H1 (cell line): Measurements from ENCODE around the gene SH3PXD2A. TPM values are rescaled to one million over a fixed set of nuclear protein-coding genes. Genes with fewer than 3 reads are reported as not detected.

Experiments used
- CTCF ChIA-PET: fragments of 300-600 bp; sonication (Branson Sonifier 250); formaldehyde crosslinking; loops from one replicate; lab custom pipeline; 2021; ENCODE audit not compliant: partially characterized antibody; lab: Charles Lee
- POLR2A ChIA-PET: fragments of 300-600 bp; sonication (Branson Sonifier 250); formaldehyde crosslinking; loops from one replicate; lab custom pipeline; 2021; ENCODE audit warnings: inconsistent platforms; ENCODE audit not compliant: partially characterized antibody; lab: Charles Lee
- DNase-seq, 2 experiments: peaks; one replicate each; pipeline versions ENCODE4 v3.0.0 to v3.0.0-alpha.2; 2010 to 2022; ENCODE audit warnings: low spot score in 2 of 2, low read depth in 1 of 2, mixed read lengths in 1 of 2
- FAIRE-seq: peaks from 2 replicates; lab custom pipeline; 2011; peaks lifted over from hg19 to GRCh38; lab: Jason Lieb, UNC
- H2AFZ ChIP-seq: 2 replicates; pipeline ENCODE4 v1.8.1; 2012; ENCODE audit warnings: low read length, inconsistent platforms
- H2AK5ac ChIP-seq: 2 replicates; pipeline ENCODE4 v1.6.1; 2013; ENCODE audit warnings: low read depth, low read length
- H2BK120ac ChIP-seq: replicated peaks from 2 replicates; pipeline ENCODE3; 2013; ENCODE audit warnings: low read depth, low read length, inconsistent platforms
- H2BK12ac ChIP-seq: 2 replicates; pipeline ENCODE4 v1.6.1; 2013; ENCODE audit warnings: low read depth, low read length
- H2BK15ac ChIP-seq: 2 replicates; pipeline ENCODE4 v1.6.1; 2013; ENCODE audit warnings: low read length
- H2BK20ac ChIP-seq: 2 replicates; pipeline ENCODE4 v1.6.1; 2013; ENCODE audit warnings: low read length
- H2BK5ac ChIP-seq: 2 replicates; pipeline ENCODE4 v1.6.1; 2013; ENCODE audit warnings: low read depth, low read length
- H3K14ac ChIP-seq: 2 replicates; pipeline ENCODE4 v1.6.1; 2013; ENCODE audit warnings: inconsistent platforms; ENCODE audit not compliant: insufficient read length
- H3K18ac ChIP-seq: 2 replicates; pipeline ENCODE4 v1.6.1; 2013; ENCODE audit warnings: low read length; ENCODE audit errors: extremely low read depth
- H3K23ac ChIP-seq: 2 replicates; pipeline ENCODE4 v1.6.1; 2013; ENCODE audit warnings: inconsistent platforms; ENCODE audit not compliant: insufficient read length
- H3K23me2 ChIP-seq: 2 replicates; pipeline ENCODE4 v1.6.1; 2013; ENCODE audit warnings: low read depth, low read length
- H3K27ac ChIP-seq: 2 replicates; pipeline ENCODE4 v1.6.1; 2011; ENCODE audit warnings: low read depth, low read length, inconsistent platforms
- H3K27me3 ChIP-seq, 4 experiments: replicated peaks in 1 of 4; 1 replicate in 1 of 4; 2 replicates in 3 of 4; pipeline versions ENCODE4 v1.6.1 to v1.8.1; 2011 to 2013; ENCODE audit warnings: low read length in 3 of 4, mild to moderate bottlenecking in 3 of 4, inconsistent platforms in 2 of 4, mixed read lengths in 2 of 4, moderate library complexity in 1 of 4; ENCODE audit not compliant: control insufficient read depth in 3 of 4, insufficient read depth in 3 of 4; ENCODE audit errors: extremely low read depth in 1 of 4
- H3K36me3 ChIP-seq, 4 experiments: 2 replicates each; pipeline versions ENCODE4 v1.6.1 to v1.8.1; 2011 to 2013; ENCODE audit warnings: mild to moderate bottlenecking in 4 of 4, low read length in 3 of 4, moderate library complexity in 2 of 4, control low read depth in 1 of 4, inconsistent platforms in 1 of 4; ENCODE audit not compliant: insufficient read depth in 4 of 4, control insufficient read depth in 2 of 4
- H3K4ac ChIP-seq: replicated peaks from 2 replicates; pipeline ENCODE3; 2013; ENCODE audit warnings: low read length, low read depth, mixed read lengths, inconsistent platforms; ENCODE audit not compliant: insufficient read length
- H3K4me1 ChIP-seq, 4 experiments: replicated peaks in 1 of 4; 1 replicate in 1 of 4; 2 replicates in 3 of 4; pipeline versions ENCODE4 v1.6.1 to v1.8.1; 2011 to 2013; ENCODE audit warnings: low read length in 3 of 4, inconsistent platforms in 2 of 4, mixed read lengths in 1 of 4; ENCODE audit not compliant: insufficient read depth in 4 of 4, control insufficient read depth in 3 of 4
- H3K4me2 ChIP-seq, 2 experiments: 2 replicates each; pipeline versions ENCODE4 v1.6.1 to v1.8.1; 2011 to 2013; ENCODE audit warnings: low read depth in 2 of 2, low read length in 2 of 2, control low read depth in 1 of 2, inconsistent platforms in 1 of 2, mild to moderate bottlenecking in 1 of 2; ENCODE audit not compliant: insufficient read depth in 1 of 2
- H3K4me3 ChIP-seq, 4 experiments: fragments of 200-600, 300-600 bp in 1 of 4; sonication (generic), shearing (Covaris generic), sonication (Bioruptor Twin) in 1 of 4; 2 replicates each; pipeline versions ENCODE4 v1.5.1 to v1.8.1; 2011 to 2016; ENCODE audit warnings: low read length in 4 of 4, low read depth in 3 of 4, control low read depth in 2 of 4, inconsistent platforms in 2 of 4, mild to moderate bottlenecking in 2 of 4, mixed read lengths in 1 of 4, moderate library complexity in 1 of 4; ENCODE audit not compliant: insufficient read depth in 2 of 4; ENCODE audit errors: extremely low read depth in 1 of 4
- H3K56ac ChIP-seq: replicated peaks from 2 replicates; pipeline ENCODE3; 2013; ENCODE audit warnings: low read depth, mild to moderate bottlenecking, mixed read lengths, low read length, inconsistent platforms; ENCODE audit not compliant: insufficient read length
- H3K79me1 ChIP-seq: 2 replicates; pipeline ENCODE4 v1.6.1; 2013; ENCODE audit warnings: low read depth, low read length, control low read depth
- H3K79me2 ChIP-seq, 2 experiments: 2 replicates each; pipeline versions ENCODE4 v1.6.1 to v1.8.1; 2012 to 2013; ENCODE audit warnings: low read length in 2 of 2, mild to moderate bottlenecking in 2 of 2, inconsistent platforms in 1 of 2; ENCODE audit not compliant: insufficient read depth in 2 of 2, control insufficient read depth in 1 of 2
- H3K9ac ChIP-seq, 4 experiments: replicated peaks in 1 of 4; 1 replicate in 1 of 4; 2 replicates in 3 of 4; pipeline versions ENCODE4 v1.6.1 to v1.8.1; 2011 to 2013; ENCODE audit warnings: low read depth in 3 of 4, low read length in 3 of 4, control low read depth in 2 of 4, mild to moderate bottlenecking in 2 of 4, moderate library complexity in 2 of 4, inconsistent platforms in 1 of 4; ENCODE audit errors: extremely low read depth in 1 of 4
- H3K9me3 ChIP-seq, 2 experiments: 2 replicates each; pipeline versions ENCODE4 v1.6.1 to v1.8.1; 2012 to 2013; ENCODE audit warnings: mild to moderate bottlenecking in 2 of 2, moderate library complexity in 2 of 2, control low read depth in 1 of 2, inconsistent platforms in 1 of 2, low read depth in 1 of 2, low read length in 1 of 2, mixed read lengths in 1 of 2; ENCODE audit not compliant: insufficient read depth in 2 of 2
- H4K20me1 ChIP-seq, 2 experiments: replicated peaks in 1 of 2; 2 replicates each; pipeline versions ENCODE3 to v1.8.1; 2011 to 2013; ENCODE audit warnings: inconsistent platforms in 2 of 2, low read length in 2 of 2, mild to moderate bottlenecking in 1 of 2; ENCODE audit not compliant: insufficient read depth in 2 of 2, control insufficient read depth in 1 of 2
- H4K5ac ChIP-seq: 2 replicates; pipeline ENCODE4 v1.6.1; 2013; ENCODE audit warnings: low read length, low read depth, mixed read lengths, inconsistent platforms; ENCODE audit not compliant: insufficient read length
- H4K8ac ChIP-seq: 2 replicates; pipeline ENCODE4 v1.8.0; 2013; ENCODE audit warnings: mild to moderate bottlenecking, moderate library complexity, low read length, inconsistent platforms; ENCODE audit not compliant: insufficient read depth; ENCODE audit errors: extremely low read depth
- H4K91ac ChIP-seq: replicated peaks from 2 replicates; pipeline ENCODE3; 2013; ENCODE audit warnings: low read length, mixed read lengths, inconsistent platforms; ENCODE audit not compliant: insufficient read length
- ASH2L ChIP-seq: fragments of 200-600, 300-600 bp; sonication (generic); IDR thresholded peaks from one replicate; pipeline ENCODE4 v1.7.1; 2017; ENCODE audit warnings: low read length
- EGR1 ChIP-seq: IDR thresholded peaks from 2 replicates; pipeline ENCODE4 v1.6.1; 2011; ENCODE audit warnings: low read depth, low read length, borderline replicate concordance
- MAFK ChIP-seq: IDR thresholded peaks from 2 replicates; pipeline ENCODE4 v1.6.1; 2012; ENCODE audit warnings: low read depth, mild to moderate bottlenecking, improper control_type of control experiment, low read length
- PHF8 ChIP-seq: fragments of 200-600 bp; sonication (generic); conservative IDR thresholded peaks from 2 replicates; pipeline ENCODE4 v1.7.1; 2012; ENCODE audit warnings: low read depth, mild to moderate bottlenecking, inconsistent platforms, low read length, moderate library complexity
- POLR2AphosphoS5 ChIP-seq: IDR thresholded peaks from 2 replicates; pipeline ENCODE4 v1.6.1; 2011; ENCODE audit warnings: low read depth, low read length
- SAP30 ChIP-seq: fragments of 300-600 bp; sonication (generic); IDR thresholded peaks from 2 replicates; pipeline ENCODE4 v1.7.1; 2012; ENCODE audit warnings: low read length, moderate library complexity, mild to moderate bottlenecking, inconsistent platforms; ENCODE audit not compliant: insufficient read depth, insufficient replicate concordance
- SIN3A ChIP-seq, 2 experiments: IDR thresholded peaks in 1 of 2; conservative IDR thresholded peaks in 1 of 2; 2 replicates each; pipeline ENCODE4 v1.6.1; 2011 to 2012; ENCODE audit warnings: low read length in 2 of 2, improper control_type of control experiment in 1 of 2, low read depth in 1 of 2, mild to moderate bottlenecking in 1 of 2
- SP2 ChIP-seq: IDR thresholded peaks from 2 replicates; pipeline ENCODE4 v1.6.1; 2012; ENCODE audit warnings: mild to moderate bottlenecking, low read length, inconsistent platforms
- TAF1 ChIP-seq: IDR thresholded peaks from 2 replicates; pipeline ENCODE4 v1.6.1; 2011; ENCODE audit warnings: mild to moderate bottlenecking, low read depth, low read length
- TEAD4 ChIP-seq: IDR thresholded peaks from 2 replicates; pipeline ENCODE4 v1.6.1; 2012; ENCODE audit warnings: low read depth, low read length, inconsistent platforms, mixed read lengths
- WGBS, 2 experiments: shearing (Covaris generic) in 1 of 2; methylation state at CpG; one replicate each; pipeline versions ENCODE4 v1.1.6 to v1.1.7; 2013 to 2015; ENCODE audit warnings: low lambda C conversion rate in 2 of 2, mixed read lengths in 2 of 2, inconsistent platforms in 1 of 2, low coverage in 1 of 2, missing lambda C conversion rate in 1 of 2; ENCODE audit not compliant: insufficient replicate concordance in 2 of 2, insufficient coverage in 1 of 2, insufficient read length in 1 of 2; ENCODE audit errors: extremely low coverage in 1 of 2, missing lambda C conversion rate in 1 of 2; 5-methylcytosine and 5-hydroxymethylcytosine counted together
- polyA plus RNA-seq, 7 experiments: library from polyadenylated mRNA; depleted of rRNA in 3 of 7; stranded (reverse) in 5 of 7; unstranded in 2 of 7; fragments of >200 nt in 5 of 7; fragments of 200-250 nt in 2 of 7; gene quantifications; 1 replicate in 5 of 7; 2 replicates in 1 of 7; 4 replicates in 1 of 7; pipeline versions ENCODE4 v1.2.1 to v1.2.3, GENCODE V29; 2011 to 2013; ENCODE audit warnings: missing spikeins in 2 of 7, mixed read lengths in 2 of 7
- total RNA-seq: library from RNA; stranded (reverse); fragmentation: NEBNext Ultra II Directional; extraction: Animal tissue kit (Norgen Biotek cat#: 25700); gene quantifications from 2 replicates; pipeline ENCODE4 v1.2.1, GENCODE V29; 2021

The SH3PXD2A gene
- total and polyA plus RNA-seq, 2 of the 8 experiments (the other 6 are each of a cell fraction or from before 2014, with no cell fraction given): 5.4 to 16.3 TPM

- Histone ChIP-seq H4K20me1 (no peaks in the 10 kb centered on the region), H3K23me2 (peaks cover 5% of the 10 kb centered on the region; the same call in 1 of the 2 replicates), H3K79me1 (no peaks in the 10 kb centered on the region), H2AK5ac (no peak overlapping the region), H2BK15ac (peak overlapping the region; percentile 95; the same call in 1 of the 2 replicates), H4K8ac (peak overlapping the region; percentile 41; the same call in 1 of the 2 replicates), H3K23ac (no peak overlapping the region), H3K36me3 (no peaks in the 10 kb centered on the region), H3K4ac (no peak overlapping the region), H2AFZ (peak overlapping the region; percentile 6; the same call in 1 of the 2 replicates), H3K9me3 (no peaks in the 10 kb centered on the region), H3K4me1 (peaks cover 0 to 11% (median 7%) of the 10 kb centered on the region in 4 experiments; a peak in 6 of 7 replicates), H2BK12ac (0 out of 2 replicates have a peak overlapping the region, but pooled peaks have one; percentile 27), H3K79me2 (no peaks in the 10 kb centered on the region), H3K14ac (no peak overlapping the region), H3K18ac (peak overlapping the region; percentile 93), H2BK120ac (no peak overlapping the region), H3K4me2 (peak overlapping the region; percentile 67 to 75), H3K9ac (peak overlapping the region in 3 of 4 experiments; percentile 17 to 67 (median 36); a peak in 3 of 7 replicates), H2BK20ac (no peak overlapping the region), H3K4me3 (peak overlapping the region; percentile 26 to 64 (median 59)), H2BK5ac (0 out of 2 replicates have a peak overlapping the region, but pooled peaks have one; percentile 81), H4K5ac (peak overlapping the region; percentile 37), H3K56ac (peak overlapping the region; percentile 40), H3K27ac (peak overlapping the region; percentile 16; the same call in 1 of the 2 replicates), H3K27me3 (no peaks in the 10 kb centered on the region), H4K91ac (peak overlapping the region; percentile 17)
- FAIRE-seq: no peak
- CTCF ChIA-PET: interaction anchor here (0.6 to 11.3 kb wide), 20 partner anchors 9 to 799 kb away, joined by 3 to 237 read pairs (median 4); partner anchors contain the start of gene SH3PXD2A
- POLR2A ChIA-PET: interaction anchor here (0.7 to 1.5 kb wide), 8 partner anchors 8 to 85 kb away, joined by 3 to 4 read pairs (median 3); no protein-coding TSS in a partner anchor
- WGBS, 2 experiments: 3% methylated on average over 28 of the region's 28 CpGs; no CpG with 5 or more reads in 1 of the 2 experiments
- DNase-seq: peak; percentile 57 to 82
- TF ChIP-seq PHF8 (peak; percentile 47; the same call in 1 of the 2 replicates), TAF1 (peak; percentile 50; the same call in 1 of the 2 replicates), MAFK (peak; percentile 25; the same call in 1 of the 2 replicates), ASH2L (peak; percentile 39), TEAD4 (no peak), SIN3A (conservative IDR thresholded peaks at IDR 0.05 in 1 of 2, IDR thresholded peaks at IDR 0.05 in 1 of 2; ENCODE audit: low read depth in 1 of 2, low read length in 2 of 2) (peak in 1 of 2 experiments; percentile 28; a peak in 1 of 4 replicates), POLR2AphosphoS5 (0 out of 2 replicates have a peak, but pooled peaks have one; percentile 15), SP2 (no peak), EGR1 (peak; percentile 98), SAP30 (peak; percentile 1)
Measured at GRCh38 chr10:103772096-103772845, 83.1 kb downstream of the SH3PXD2A start.
